HG02798 (cell line): ENCODE results near the gene BSPRY.
"Not testable (repeated sequence)": the region's sequence is repeated elsewhere in the genome, so short reads cannot be mapped to it uniquely, and the experiment has no call there.

Source experiments
- ATAC-seq: cut with Tn5 transposase; IDR thresholded peaks from one replicate; pipeline ENCODE4 v1.9.1; 2021; ENCODE audit warnings: mild to moderate bottlenecking; ENCODE audit not compliant: unreplicated experiment, poor library complexity

The BSPRY gene

GRCh38 chr9:113340011-113340699, 9.2 kb upstream of the BSPRY start, which contains the start of gene WDR31:
TSS of gene WDR31 (minus strand) at chr9:113340275. CDS start at chr9:113332022, 8,253 bp downstream.
- ATAC-seq = peak; percentile 98

DNA sequence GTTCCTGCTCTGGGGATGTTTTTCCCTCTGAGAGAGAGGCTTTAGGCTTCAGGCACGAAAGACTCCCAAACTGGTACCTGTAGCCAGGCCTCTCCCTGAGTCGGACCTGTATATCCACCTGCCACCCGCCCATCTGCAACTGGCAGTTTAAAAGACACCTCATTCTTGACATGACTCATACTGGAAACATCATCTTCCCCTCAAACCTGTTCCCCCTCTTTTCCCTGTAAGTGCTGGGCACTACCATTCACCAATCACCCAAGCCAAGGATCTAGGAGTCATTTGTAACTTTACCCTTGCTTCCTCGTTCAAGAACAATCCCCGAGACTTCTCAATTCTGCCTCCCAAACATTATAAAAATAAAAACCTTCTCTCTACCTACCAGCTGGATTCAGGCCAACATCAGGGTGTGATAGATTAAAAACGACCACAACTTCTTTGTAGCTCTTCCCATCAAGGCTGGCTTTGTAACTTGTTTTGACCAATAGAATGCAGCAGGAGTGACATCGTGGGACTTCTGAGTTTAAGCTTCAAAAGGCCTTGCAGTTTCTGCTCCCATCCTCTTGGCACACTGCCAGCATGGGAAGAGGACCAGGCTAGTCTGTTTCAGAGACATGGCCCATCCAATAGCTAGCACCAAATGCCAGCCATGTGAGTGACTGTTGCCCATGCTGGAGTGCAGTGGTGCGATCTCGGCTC, 7.5 kb upstream of the BSPRY start:
- no peak for ATAC-seq

GRCh38 chr9:113343732-113344231, 5.6 kb upstream of the BSPRY start:
- no peak for ATAC-seq

DNA sequence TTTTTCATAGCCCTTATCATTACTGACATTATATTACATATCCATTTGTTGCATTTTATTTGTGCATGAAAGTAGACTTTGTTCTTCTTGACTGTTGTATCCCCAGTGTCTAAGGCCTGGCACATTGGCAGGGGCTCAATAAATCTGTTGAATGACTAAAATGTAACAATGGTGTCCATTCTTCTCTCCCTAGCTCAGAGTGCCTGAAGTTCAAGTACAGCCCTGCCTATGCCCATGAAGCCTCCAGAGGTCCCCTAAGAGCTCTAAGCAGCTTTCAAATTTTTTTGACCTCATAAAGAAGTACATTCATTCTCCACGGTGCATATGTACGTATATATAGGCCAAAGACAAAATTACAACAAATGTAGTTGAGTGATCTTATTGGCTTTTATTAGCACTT, 4.2 kb upstream of the BSPRY start:
- no peak for ATAC-seq

DNA sequence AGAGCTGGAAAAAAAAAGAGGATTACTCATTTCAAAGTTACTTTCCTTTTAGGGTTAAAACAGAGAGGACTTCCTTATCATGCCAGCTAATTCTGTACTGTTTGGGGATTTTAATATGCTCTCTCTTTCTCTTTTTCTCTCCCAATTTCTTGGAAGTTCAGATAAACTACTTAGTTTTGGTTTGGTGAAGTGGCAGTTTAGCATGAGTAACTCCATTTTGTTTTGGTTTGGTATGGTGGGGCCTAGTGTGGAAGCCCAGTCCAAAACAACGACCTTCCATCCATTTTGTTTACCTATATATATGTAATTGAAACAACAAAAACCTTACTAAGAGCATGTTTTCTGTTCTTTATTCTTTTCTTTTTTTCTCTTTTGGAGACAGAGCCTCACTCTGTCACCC, 3.7 kb upstream of the BSPRY start:
- no peak for ATAC-seq

DNA sequence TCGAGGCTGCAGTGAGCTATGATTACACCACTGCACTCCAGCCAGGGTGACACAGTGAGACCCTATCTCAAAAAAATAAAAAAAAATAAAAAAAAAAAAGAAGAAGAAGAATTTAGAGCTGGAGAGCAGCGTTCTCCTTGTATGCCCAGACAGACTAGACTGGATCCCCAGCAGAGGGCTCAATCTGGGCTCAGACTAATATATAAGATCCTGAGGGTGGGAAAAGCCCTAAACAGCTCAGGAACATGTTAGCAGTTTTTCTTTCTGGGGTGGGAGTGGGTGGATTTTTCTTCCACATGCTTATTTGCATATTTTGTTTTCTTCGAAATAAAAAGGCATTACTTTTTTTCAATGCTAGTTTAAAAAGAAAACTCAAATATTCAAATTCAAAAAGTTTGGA, 904 bp upstream of the BSPRY start:
- no peak for ATAC-seq

GRCh38 chr9:113349066-113349444, 286 bp upstream of the BSPRY start:
- no peak for ATAC-seq

- ATAC-seq = no peak
Observed at GRCh38 chr9:113350107-113350661, 843 bp downstream of the BSPRY start.

DNA sequence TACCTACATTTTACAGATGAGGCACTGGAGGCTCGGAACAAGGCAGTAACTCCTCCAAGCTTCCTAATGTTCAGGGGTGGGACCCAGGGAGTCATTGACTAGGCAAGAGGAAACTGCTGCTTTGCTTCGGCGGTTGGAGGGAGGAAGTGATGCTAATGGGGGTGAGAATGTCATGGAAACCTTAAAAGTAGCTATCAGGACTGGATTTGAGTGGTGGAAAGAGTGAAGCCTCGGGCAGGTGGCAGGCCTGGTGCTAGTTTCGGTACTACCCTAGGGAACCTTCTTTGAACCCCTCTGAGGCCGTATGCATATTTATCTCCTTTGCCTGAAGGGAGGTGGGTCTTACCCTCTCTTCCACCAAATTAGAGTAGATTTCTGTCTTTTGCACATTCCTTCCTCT, 1.6 kb downstream of the BSPRY start:
- ATAC-seq = no peak

DNA sequence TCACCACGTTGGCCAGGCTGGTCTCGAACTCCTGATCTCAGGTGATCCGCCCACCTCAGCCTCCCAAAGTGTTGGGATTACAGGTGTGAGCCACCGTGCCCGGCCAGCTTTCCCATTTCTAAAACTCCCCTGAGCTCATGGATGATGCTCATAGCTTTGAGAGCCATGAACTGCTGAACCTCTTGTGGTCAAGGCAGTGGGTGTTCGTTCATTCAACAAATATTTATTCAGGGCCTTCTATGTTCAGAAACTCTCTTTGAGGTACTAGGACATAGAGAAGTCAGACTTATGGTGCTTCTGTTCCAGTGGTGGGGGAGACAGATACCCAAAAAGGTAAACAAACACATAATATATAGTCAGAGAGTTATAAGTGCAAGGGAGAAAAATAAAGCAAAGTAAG, 2.7 kb downstream of the BSPRY start:
- no peak for ATAC-seq

GRCh38 chr9:113352411-113352810, 3.1 kb downstream of the BSPRY start:
- no peak for ATAC-seq

DNA sequence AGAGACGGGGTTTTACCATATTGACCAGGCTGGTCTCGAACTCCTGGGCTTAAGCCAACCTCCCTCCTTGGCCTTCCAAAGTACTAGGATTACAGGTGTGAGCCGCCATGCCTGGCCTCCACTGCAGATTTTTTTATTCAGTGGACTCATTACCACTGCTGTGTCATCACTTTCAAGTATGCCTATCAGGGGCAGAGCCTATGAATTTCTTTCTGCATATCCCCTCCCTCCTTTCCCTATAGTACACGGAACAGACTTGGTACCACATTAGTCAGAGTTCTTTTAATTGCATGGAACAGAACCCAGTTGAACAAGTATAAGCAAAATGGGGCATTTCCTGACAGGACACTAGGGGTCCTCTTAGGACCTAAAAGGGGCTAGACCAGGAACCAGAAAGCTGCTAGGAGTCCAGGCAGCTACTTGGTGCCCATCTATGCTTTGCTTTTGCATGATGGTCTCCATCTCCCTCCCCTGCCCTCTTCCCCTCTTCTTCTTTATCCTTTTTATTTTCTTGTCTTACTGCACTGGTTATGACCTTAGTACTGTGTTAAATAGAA, 5.8 kb downstream of the BSPRY start:
- ATAC-seq = no peak

- no peak for ATAC-seq
Observed at GRCh38 chr9:113356686-113357292, 7.4 kb downstream of the BSPRY start.

DNA sequence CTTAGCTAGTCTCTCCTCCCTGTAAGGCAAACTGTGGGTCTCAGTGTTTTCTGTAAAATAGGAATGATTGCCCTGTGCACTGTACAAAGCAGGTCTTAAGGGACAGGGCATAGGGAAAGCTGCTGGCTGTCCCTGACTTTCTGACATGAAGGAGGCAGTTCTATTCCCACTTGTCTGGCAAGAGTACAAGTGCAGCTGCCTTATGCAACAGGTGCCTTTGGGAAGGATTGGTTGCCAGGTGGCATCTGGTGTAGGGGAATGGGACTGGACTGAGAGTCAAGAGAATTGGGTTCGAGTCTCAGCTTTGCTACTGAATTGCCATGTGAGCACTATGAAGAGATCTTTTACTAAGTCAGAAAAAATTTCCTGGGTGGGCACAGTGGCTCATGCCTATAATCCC, 10.0 kb downstream of the BSPRY start:
- ATAC-seq = no peak

- no peak for ATAC-seq
Observed at GRCh38 chr9:113360242-113360842, 11.0 kb downstream of the BSPRY start.

GRCh38 chr9:113361304-113362018, 12.1 kb downstream of the BSPRY start:
- no peak for ATAC-seq

- no peak for ATAC-seq
Observed at GRCh38 chr9:113363336-113363735, 14.0 kb downstream of the BSPRY start.

DNA sequence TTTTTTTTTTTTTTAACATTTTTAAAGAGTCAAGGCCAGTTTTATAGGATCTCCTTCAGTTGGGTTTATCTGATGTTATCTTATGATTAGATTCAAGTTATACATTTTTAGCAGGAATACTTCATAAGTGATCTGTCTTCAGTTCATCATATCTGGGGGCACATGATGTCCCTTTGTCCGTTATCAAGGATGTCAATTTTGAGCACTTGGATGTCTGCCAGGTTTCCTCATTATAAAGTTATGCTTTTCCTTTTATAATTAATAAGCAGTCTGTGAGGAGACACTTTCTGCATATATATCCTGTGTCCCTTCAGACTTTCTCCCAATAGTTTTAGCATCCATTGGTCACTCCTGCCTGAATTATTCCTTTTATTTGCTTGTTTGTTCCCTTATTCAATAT, 15.6 kb downstream of the BSPRY start:
- ATAC-seq = no peak

- ATAC-seq = not testable (repeated sequence)
Observed at GRCh38 chr9:113365652-113366051, 16.3 kb downstream of the BSPRY start.
